ENCODE data around the gene TTLL5. TPM values are rescaled to one million over a fixed set of nuclear protein-coding genes. Genes with fewer than 3 reads are reported as not detected.

TTLL5 gene
- total RNA-seq, 4 donors from 2014 or later, result 36.3 to 61.8 (median 36.7) TPM

GRCh38 chr14:75630695-75631452 lies 30.2 kb upstream of the TTLL5 start:
- H3K27ac ChIP-seq, result no peak overlapping the region
- DNase-seq (ENCODE audit: low spot score in 2 of 2), result no peak
- H3K9me3 ChIP-seq, result no peaks in the 10 kb centered on the region
- H3K36me3 ChIP-seq, result peaks cover 0 to 31% (median 0%) of the 10 kb centered on the region in 3 donors
- TF ChIP-seq CTCF (IDR thresholded peaks at IDR 0.05), result no peak
- TF ChIP-seq EP300 (IDR thresholded peaks at IDR 0.05), result no peak
- TF ChIP-seq POLR2A (IDR thresholded peaks at IDR 0.05), result no peak
- 74 to 79% methylated on average over 6 of the region's 6 CpGs for WGBS, 2 donors
- H3K27me3 ChIP-seq, result no peaks in the 10 kb centered on the region
- no peak overlapping the region for H3K4me3 ChIP-seq
- H3K4me1 ChIP-seq, result peaks cover 0 to 66% (median 21%) of the 10 kb centered on the region in 4 donors

GRCh38 chr14:75631453-75631831 lies 29.6 kb upstream of the TTLL5 start:
- Histone ChIP-seq H3K36me3 (peaks cover 0 to 33% (median 0%) of the 10 kb centered on the region in 3 donors), H3K27ac (no peak overlapping the region), H3K4me3 (no peak overlapping the region), H3K9me3 (no peaks in the 10 kb centered on the region), H3K27me3 (no peaks in the 10 kb centered on the region), H3K4me1 (peaks cover 0 to 66% (median 18%) of the 10 kb centered on the region in 4 donors)
- TF ChIP-seq POLR2A (IDR thresholded peaks at IDR 0.05) (no peak), CTCF (IDR thresholded peaks at IDR 0.05) (no peak), EP300 (IDR thresholded peaks at IDR 0.05) (no peak)
- no peak for DNase-seq (ENCODE audit: low spot score in 2 of 2)
- WGBS, 2 donors, result 35 to 45% methylated on average over 5 of the region's 5 CpGs

- peaks cover 0 to 41% (median 3%) of the 10 kb centered on the region in 4 donors for H3K4me1 ChIP-seq
- no peak overlapping the region for H3K4me3 ChIP-seq
- H3K27ac ChIP-seq, result no peak overlapping the region
- no peaks in the 10 kb centered on the region for H3K9me3 ChIP-seq
- no peak for DNase-seq (ENCODE audit: low spot score in 2 of 2)
- TF ChIP-seq POLR2A (IDR thresholded peaks at IDR 0.05), result no peak
- no peak for TF ChIP-seq CTCF (IDR thresholded peaks at IDR 0.05)
- TF ChIP-seq EP300 (IDR thresholded peaks at IDR 0.05), result no peak
- H3K36me3 ChIP-seq, result peaks cover 0 to 51% (median 0%) of the 10 kb centered on the region in 3 donors
- 84 to 88% methylated on average over 5 of the region's 5 CpGs for WGBS, 2 donors
- H3K27me3 ChIP-seq, result no peaks in the 10 kb centered on the region
Measured at GRCh38 chr14:75634848-75635247, 26.2 kb upstream of the TTLL5 start.

GRCh38 chr14:75636100-75636692 lies 24.9 kb upstream of the TTLL5 start:
- Histone ChIP-seq H3K9me3 (no peaks in the 10 kb centered on the region), H3K36me3 (peaks cover 0 to 63% (median 0%) of the 10 kb centered on the region in 3 donors), H3K27me3 (no peaks in the 10 kb centered on the region), H3K4me1 (peaks cover 0 to 27% (median 0%) of the 10 kb centered on the region in 4 donors), H3K4me3 (no peak overlapping the region), H3K27ac (peak overlapping the region in 3 of 4 donors; percentile 23 to 45 (median 38))
- DNase-seq (ENCODE audit: low spot score in 2 of 2), result no peak
- 42 to 54% methylated on average over 11 to 13 of the region's 13 CpGs for WGBS, 2 donors
- TF ChIP-seq POLR2A (IDR thresholded peaks at IDR 0.05), result no peak
- TF ChIP-seq EP300 (IDR thresholded peaks at IDR 0.05), result no peak
- TF ChIP-seq CTCF (IDR thresholded peaks at IDR 0.05), result no peak

- DNase-seq (ENCODE audit: low spot score in 2 of 2), result no peak
- no peak overlapping the region for H3K27ac ChIP-seq
- H3K9me3 ChIP-seq, result no peaks in the 10 kb centered on the region
- H3K4me3 ChIP-seq, result no peak overlapping the region
- H3K27me3 ChIP-seq, result no peaks in the 10 kb centered on the region
- TF ChIP-seq EP300 (IDR thresholded peaks at IDR 0.05) (no peak), POLR2A (IDR thresholded peaks at IDR 0.05) (no peak), CTCF (IDR thresholded peaks at IDR 0.05) (no peak)
- H3K4me1 ChIP-seq, result peaks cover 0 to 18% (median 0%) of the 10 kb centered on the region in 4 donors
- peaks cover 0 to 63% (median 0%) of the 10 kb centered on the region in 3 donors for H3K36me3 ChIP-seq
- 86 to 90% methylated on average over 3 of the region's 3 CpGs for WGBS, 2 donors
Measured at GRCh38 chr14:75640876-75641275, 20.2 kb upstream of the TTLL5 start.

All from tibial nerve (tissue), 4 donors.